Stimulated activated CD4-positive, alpha-beta T cell treated with anti-CD3 and anti-CD28 coated beads, Interleukin-1b, Interleukin-23, amount 100 ng/mL, for 1 hour (primary cell): ENCODE data around the gene NSG2.
"Not testable (repeated sequence)": the region's sequence is repeated elsewhere in the genome, so short reads cannot be mapped to it uniquely, and the experiment has no call there.

Experiments used
- DNase-seq, 2 donors: peaks; one replicate each; pipeline ENCODE4 v3.0.0-alpha.2; 2020; ENCODE audit warnings: low read depth in 2 of 2

Gene NSG2

GRCh38 chr5:174101195-174101730 is 55.8 kb downstream of the NSG2 start:
- DNase-seq: no peak

DNA sequence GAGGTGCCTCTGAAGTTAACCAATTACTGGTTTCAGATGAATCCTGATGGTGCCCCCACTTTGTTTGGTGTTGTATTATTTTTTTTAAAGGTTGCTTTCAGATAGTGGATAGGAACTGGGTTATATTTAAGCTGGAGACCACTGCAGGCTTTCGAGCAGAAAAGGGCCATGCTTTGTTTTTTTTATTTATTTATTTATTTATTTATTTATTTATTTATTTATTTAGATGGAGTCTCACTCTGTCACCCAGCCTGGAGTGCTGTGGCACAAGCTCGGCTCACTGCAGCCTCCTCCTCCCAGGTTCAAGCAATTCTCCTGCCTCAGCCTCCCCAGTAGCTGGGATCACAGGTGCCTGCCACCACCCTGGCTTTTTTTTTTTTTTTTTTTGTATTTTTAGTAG is 57.1 kb downstream of the NSG2 start:
- DNase-seq: not testable (repeated sequence)

GRCh38 chr5:174106997-174107655 is 61.6 kb downstream of the NSG2 start:
- DNase-seq: no peak

GRCh38 chr5:174108745-174109144 is 63.2 kb downstream of the NSG2 start:
- DNase-seq: no peak

DNA sequence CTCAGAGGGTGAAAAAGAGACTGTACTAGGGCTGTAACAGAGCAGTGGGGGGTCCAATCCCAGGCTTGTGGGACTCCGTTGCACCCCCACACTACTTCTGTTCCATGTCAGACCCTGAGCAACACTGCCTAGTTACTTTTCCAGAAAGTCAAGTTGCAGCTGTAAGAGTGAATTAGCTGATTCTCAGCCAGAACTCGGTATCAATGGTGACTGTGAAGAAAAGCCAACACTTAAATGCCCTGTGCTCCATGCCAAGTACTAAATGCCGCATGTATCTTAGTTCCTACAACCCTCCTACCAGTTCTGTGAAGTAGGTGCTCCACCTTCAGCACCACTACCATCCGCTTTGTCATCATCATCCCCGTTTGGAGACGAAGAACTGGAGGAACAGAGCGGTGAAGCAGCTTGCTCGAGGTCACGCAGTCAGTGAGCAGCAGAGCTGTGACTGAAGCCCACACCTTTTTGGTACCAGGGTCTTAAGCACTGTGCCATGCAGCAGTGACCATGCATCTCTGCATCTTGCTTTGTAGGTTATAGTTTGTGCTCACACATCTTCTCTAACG is 64.3 kb downstream of the NSG2 start:
- DNase-seq: no peak

GRCh38 chr5:174110310-174110709 is 64.8 kb downstream of the NSG2 start:
- DNase-seq: no peak

GRCh38 chr5:174111287-174111973 is 65.9 kb downstream of the NSG2 start:
- DNase-seq: no peak

- no peak for DNase-seq
These were observed 69.7 kb downstream of the NSG2 start for GRCh38 chr5:174115226-174115625.

- no peak for DNase-seq
These were observed 73.4 kb downstream of the NSG2 start for GRCh38 chr5:174118823-174119467.

GRCh38 chr5:174119468-174119881 is 74.0 kb downstream of the NSG2 start:
- DNase-seq: no peak

- DNase-seq: no peak
These were observed 75.0 kb downstream of the NSG2 start for GRCh38 chr5:174120401-174121005.

GRCh38 chr5:174134545-174134944 is 89.0 kb downstream of the NSG2 start:
- no peak for DNase-seq

DNA sequence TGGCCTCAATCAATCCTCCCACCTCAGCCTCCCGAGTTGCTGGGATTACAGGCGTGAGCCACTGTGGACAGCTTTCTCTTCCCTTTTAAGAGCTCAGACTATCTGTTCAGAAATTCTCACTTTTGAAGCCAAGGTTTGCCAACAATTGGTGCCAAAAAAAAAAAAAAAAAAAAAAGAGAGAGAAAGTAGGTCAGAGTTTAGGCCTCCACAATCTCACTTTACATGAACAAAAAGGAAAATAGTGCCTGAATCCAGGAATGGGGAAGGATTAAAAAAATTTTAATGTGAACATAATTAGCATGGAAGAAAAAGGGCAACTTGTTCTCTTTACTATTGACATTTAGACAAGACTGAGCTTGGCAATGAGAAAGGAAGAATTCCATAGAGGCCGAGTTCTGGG is 94.1 kb downstream of the NSG2 start:
- no peak for DNase-seq

- no peak for DNase-seq
These were observed 95.0 kb downstream of the NSG2 start for GRCh38 chr5:174140452-174141020.

- no peak for DNase-seq
These were observed 95.9 kb downstream of the NSG2 start for GRCh38 chr5:174141398-174141797.

GRCh38 chr5:174145091-174145490 is 99.6 kb downstream of the NSG2 start:
- no peak for DNase-seq

- no peak for DNase-seq
These were observed 100.3 kb downstream of the NSG2 start for GRCh38 chr5:174145821-174146220.

DNA sequence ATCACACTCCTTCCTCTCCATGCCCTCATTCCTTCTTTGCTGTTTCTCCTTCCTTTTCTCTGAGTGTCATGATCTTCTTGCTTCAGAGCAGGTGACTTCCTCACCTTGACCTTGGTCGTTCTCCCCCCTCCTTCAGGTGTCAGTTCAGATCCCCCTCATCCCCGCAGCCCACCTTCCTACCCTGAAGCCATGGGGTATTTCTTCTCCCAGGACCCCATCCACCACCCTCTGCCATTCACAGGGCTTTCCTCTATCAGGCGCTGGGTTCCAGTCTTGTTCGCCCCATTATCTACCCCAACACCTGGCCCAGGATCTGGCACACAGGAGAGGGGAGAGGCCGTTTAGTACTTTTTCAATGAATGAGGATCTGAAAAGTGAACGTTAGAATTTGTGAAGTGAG is 101.0 kb downstream of the NSG2 start:
- DNase-seq: no peak

DNA sequence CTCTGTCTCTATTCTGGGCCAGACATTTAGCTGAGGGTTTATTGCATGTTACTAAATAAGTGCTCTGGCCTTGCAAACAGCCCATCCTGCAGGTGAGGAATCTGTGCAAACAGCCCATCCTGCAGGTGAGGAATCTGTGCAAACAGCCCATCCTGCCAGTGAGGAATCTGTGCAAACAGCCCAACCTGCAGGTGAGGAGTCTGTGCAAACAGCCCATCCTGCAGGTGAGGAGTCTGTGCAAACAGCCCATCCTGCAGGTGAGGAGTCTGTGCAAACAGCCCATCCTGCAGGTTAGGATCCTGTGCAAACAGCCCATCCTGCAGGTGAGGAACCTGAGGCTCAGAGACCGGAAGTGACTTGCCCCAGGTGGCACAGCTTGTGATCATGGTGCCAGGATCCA is 101.5 kb downstream of the NSG2 start:
- DNase-seq: not testable (repeated sequence)

- DNase-seq: no peak
These were observed 102.0 kb downstream of the NSG2 start for GRCh38 chr5:174147551-174147950.

- DNase-seq: no peak
These were observed 103.2 kb downstream of the NSG2 start for GRCh38 chr5:174148721-174149120.

DNA sequence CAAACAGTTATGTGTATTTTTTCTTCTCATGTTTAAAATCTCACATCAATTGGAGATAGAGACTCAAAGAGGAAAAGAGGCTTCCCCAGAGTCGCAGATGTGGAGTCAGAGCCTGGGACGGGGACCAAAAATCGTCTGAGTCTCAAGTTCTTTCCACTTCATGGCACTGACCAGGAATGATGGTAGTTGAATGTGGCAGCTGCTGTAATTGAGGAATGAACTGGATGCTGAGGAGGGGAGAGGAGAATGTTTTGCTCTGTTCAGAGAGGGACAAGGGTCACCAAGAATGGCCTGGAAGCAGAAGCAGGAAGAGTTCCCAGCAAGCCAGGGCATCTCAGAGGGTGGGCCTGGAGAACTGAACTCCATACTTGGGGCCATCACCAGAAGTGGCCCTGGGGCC is 103.9 kb downstream of the NSG2 start:
- no peak for DNase-seq
